ENCODE measurements around the gene EZR.

Gene EZR

DNA sequence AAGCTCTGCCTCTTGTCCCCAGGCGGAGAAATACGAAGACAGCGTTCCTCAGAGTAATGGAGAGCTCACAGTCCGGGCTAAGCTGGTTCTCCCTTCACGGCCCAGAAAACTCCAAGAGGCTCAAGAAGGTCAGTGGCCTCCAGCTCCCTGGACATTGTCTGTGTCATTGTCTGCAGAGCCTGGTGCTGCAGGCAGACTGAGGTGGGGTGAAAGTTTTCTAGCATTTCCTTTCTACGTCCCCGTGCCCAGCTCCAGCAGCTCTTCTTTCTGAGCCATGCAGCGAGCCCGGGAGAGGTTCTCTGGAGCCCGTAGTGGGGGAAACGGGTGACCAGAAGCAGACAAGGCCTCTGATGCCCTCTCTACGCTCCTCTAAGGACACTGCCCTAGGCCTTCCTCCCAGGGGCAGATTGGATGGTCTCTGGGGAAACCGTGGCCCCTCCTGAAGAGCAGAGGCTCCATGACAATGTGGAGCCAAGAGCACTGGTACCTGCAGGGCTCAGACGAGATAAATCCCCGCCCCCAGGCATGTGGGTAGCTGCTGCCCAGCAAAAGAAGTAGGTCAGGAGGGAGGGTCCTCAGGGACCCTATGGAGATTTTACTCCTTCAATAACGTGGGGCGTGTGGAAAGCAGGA, 58.4 kb downstream of the EZR start:
- DNase-seq (ENCODE audit: low read depth), result no peak

DNA sequence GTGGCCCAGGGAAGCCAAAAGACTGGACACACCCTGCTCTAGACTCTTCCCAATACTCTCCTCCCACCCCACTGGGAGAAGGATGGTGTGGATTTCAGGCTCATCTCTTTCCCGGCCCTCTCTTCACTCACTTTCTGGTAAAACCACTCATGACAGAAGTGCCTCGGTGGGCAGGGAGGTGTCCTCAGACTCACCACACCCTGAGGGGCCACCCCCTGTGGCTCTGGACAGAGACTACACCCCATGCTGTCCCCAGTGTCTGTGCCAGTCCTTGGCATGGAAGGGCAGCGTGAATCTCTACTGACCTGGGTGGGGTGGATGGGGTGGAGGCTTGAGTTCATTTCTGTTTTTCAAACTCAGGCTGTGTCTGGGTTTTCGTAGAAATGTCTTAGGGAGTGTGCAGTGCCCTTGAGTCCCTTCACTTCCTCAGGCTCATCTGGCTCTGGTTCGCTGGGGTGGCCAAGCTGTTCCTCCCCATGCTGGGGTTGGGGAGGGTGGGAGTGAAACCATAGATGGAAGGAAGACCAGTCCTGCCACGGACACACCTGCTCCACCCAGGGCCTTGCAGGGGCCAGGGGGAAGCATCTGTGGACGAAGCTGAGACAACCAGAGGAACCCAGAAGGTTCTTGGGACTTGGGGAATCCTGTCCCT, 59.1 kb downstream of the EZR start:
- DNase-seq (ENCODE audit: low read depth), result no peak

GRCh38 chr6:158758941-158759479, 60.2 kb downstream of the EZR start:
- DNase-seq (ENCODE audit: low read depth), result no peak

DNA sequence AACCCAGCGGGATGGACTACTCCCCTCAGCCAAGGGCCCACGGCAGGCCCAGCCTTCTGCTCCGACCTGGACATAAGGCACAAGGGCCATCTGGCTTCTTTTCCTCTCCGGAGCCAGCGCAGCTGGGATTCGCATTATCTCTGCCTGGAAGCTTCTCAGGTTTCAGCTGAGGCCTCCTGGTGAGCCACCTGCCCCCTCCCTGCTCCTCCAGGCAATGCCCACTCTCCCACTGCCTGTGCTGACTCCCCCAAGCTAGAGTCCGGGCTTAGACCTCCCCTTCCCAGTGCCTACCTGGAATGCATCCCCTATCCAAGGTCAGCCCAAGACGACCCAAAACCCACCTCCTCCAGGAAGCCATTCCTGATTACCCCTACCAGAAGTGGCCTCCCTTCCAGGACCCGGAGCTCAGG, 60.7 kb downstream of the EZR start:
- DNase-seq (ENCODE audit: low read depth), result no peak

GRCh38 chr6:158757753-158758090, 61.4 kb downstream of the EZR start:
- DNase-seq (ENCODE audit: low read depth), result no peak

- no peak for DNase-seq (ENCODE audit: low read depth)
These were observed 62.0 kb downstream of the EZR start for GRCh38 chr6:158756977-158757752.

- DNase-seq (ENCODE audit: low read depth), result no peak
These were observed 63.0 kb downstream of the EZR start for GRCh38 chr6:158756126-158756525.

GRCh38 chr6:158755636-158756035, 63.5 kb downstream of the EZR start:
- DNase-seq (ENCODE audit: low read depth), result no peak

GRCh38 chr6:158754738-158755137, 64.4 kb downstream of the EZR start:
- DNase-seq (ENCODE audit: low read depth), result no peak

- DNase-seq (ENCODE audit: low read depth), result no peak
These were observed 65.4 kb downstream of the EZR start for GRCh38 chr6:158753811-158754210.

- no peak for DNase-seq (ENCODE audit: low read depth)
These were observed 66.6 kb downstream of the EZR start for GRCh38 chr6:158752613-158753012.

- no peak for DNase-seq (ENCODE audit: low read depth)
These were observed 67.2 kb downstream of the EZR start for GRCh38 chr6:158751921-158752320.

GRCh38 chr6:158751224-158751623, 67.9 kb downstream of the EZR start:
- no peak for DNase-seq (ENCODE audit: low read depth)

- DNase-seq (ENCODE audit: low read depth), result no peak
These were observed 74.2 kb downstream of the EZR start for GRCh38 chr6:158744986-158745430.

DNA sequence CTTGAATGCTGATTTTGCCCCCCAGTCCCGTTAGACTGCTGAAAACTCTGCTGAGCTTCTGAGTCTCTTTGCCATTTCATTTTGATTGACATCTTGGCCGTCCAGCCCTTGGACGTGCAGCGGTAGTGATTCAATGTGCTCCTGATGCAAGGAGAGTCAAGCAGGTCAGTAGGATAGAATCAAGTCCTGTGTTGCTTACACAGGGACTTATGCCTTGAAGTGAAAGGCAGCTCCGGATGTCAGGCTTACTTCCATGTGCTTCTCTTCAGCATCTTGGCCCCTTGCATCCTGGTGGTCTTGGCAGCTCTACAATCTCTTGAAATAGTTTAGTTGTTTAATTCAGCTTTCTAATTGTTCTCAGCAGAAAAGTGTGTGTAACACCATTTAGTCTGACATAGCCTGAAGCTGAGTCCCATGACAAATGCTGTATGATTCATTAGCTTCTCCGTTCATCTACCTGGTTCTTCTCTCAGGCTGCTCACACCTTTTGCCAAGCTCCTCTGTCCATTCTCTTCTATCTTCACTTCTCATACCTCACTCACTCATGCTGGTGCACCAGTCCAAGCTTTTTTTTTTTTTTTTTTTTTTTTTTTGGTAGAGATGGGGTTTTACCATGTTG, 76.0 kb downstream of the EZR start:
- DNase-seq (ENCODE audit: low read depth), result no peak

- DNase-seq (ENCODE audit: low read depth), result no peak
These were observed 79.5 kb downstream of the EZR start for GRCh38 chr6:158739673-158740072.

DNA sequence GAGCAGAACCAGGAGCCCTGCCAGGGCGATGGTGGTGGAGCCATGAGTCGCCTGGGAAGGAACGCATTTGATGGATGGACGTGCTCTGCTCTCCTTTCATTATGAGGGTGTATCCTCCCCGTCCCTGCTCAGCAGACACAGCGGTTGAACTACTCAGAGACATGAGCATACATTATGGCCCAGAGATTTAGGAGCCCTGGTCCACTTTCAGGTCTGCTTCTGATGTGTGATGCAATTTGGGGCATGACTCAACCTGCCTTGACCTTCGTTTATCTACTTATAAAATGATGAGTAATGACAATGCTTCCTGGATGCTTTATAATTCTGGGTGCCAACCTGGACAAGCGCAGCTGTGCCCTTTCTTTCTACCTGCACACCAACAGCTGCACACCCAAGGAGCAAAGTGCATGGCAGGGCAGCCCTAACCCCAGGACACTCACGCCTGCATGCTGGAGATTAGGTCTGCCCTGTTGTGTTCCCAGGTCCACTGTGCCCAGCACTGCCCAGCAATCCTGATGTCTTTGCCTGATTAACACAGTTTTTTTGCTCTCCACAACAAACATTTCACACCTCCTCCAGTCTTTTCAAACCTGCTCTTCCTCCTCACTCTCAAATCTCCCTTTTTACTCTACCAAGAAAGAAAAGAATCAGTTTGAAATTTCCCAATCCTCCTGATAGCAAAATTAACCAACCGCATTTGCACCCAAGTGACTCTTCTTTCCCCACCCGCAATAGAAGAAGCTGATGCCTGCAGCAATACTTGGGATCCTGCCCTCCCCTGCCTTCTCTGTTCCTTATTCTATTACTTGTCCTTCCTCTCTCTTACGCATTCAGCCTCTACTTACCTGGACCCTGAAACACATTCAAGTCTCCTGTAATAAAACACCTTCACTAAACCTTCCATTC, 81.2 kb downstream of the EZR start:
- DNase-seq (ENCODE audit: low read depth), result no peak

- DNase-seq (ENCODE audit: low read depth), result no peak
These were observed 82.0 kb downstream of the EZR start for GRCh38 chr6:158737082-158737709.

DNA sequence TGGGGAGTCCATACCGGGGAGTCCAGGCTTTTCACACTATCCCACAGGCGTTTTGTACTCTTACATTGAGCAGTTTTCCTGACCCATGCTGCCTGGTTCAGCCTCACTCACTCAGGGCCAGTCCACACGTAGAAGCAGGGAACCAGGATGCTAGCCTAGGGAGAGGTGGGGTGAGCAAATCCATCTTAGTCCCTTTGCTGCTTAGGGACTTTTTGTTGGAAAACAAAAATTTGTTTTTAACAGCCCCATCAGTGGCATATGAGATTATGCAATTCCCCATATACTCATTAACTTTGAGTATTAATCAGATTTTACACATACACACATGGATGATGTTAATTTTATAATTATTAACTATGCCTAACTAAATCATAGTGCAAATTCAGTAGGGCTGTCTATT, 84.2 kb downstream of the EZR start:
- DNase-seq (ENCODE audit: low read depth), result no peak

- DNase-seq (ENCODE audit: low read depth), result no peak
These were observed 88.6 kb downstream of the EZR start for GRCh38 chr6:158730541-158730907.

DNA sequence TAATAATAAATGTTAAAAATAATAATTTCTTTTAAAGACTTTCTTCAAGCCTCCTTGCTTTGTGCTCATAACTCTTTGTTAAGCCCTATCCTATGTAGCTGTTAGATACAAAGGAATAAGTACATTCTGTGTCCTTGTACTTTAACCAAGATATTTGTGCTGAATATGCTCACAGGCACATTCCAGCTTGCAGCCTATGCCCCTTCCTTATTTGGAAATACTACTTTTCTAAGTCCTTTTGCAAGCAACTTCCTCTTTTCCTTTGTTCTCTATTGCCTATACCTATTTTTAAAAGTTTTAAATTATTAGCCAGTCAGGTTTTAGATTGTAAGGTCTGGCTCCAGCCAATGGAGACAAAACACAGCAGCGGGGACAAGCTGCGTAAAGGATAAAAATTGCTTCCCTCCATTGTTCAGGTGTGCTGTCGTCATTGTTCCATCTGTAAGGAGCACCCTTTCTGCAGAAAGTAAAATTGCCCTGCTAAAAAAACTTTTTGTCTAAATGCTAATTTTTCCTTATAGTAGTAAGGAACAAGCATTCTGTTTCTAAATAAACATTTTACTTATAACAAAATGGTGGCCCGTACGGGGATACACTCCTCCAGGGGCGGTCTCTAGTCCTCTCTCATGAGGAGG, 89.1 kb downstream of the EZR start:
- DNase-seq (ENCODE audit: low read depth), result no peak

Measured in activated T-cell treated with anti-CD3 and anti-CD28 coated beads for 24 hours (primary cell).